Parathyroid adenoma (tissue), 2 donors: ENCODE data around the gene DTD1.
"Not testable (repeated sequence)": the region's sequence is repeated elsewhere in the genome, so short reads cannot be mapped to it uniquely, and the experiment has no call there.

ENCODE experiments used
- H2AFZ ChIP-seq: fragments of 300-600 bp; sonication (generic); one replicate; pipeline ENCODE4 v1.7.0; 2017; ENCODE audit warnings: antibody characterized with exemption, mild to moderate bottlenecking
- H3K27ac ChIP-seq: fragments of 300-600 bp; sonication (generic); one replicate; pipeline ENCODE4 v1.7.0; 2017
- H3K27me3 ChIP-seq: fragments of 300-600 bp; sonication (generic); one replicate; pipeline ENCODE4 v1.7.0; 2017; ENCODE audit warnings: low read length; ENCODE audit not compliant: control insufficient read depth, insufficient read depth
- H3K36me3 ChIP-seq: fragments of 300-600 bp; sonication (generic); one replicate; pipeline ENCODE4 v1.7.0; 2017; ENCODE audit warnings: low read length; ENCODE audit not compliant: control insufficient read depth, insufficient read depth
- H3K4me1 ChIP-seq: fragments of 300-600 bp; sonication (generic); one replicate; pipeline ENCODE4 v1.7.0; 2017; ENCODE audit warnings: control low read depth
- H3K4me2 ChIP-seq: fragments of 300-600 bp; sonication (generic); one replicate; pipeline ENCODE4 v1.7.0; 2017; ENCODE audit warnings: low read length
- H3K4me3 ChIP-seq: fragments of 300-600 bp; sonication (generic); one replicate; pipeline ENCODE4 v1.7.0; 2017; ENCODE audit warnings: low read depth, low read length
- H3K79me2 ChIP-seq: fragments of 300-600 bp; sonication (generic); one replicate; pipeline ENCODE4 v1.7.0; 2017; ENCODE audit warnings: control low read depth
- H3K9ac ChIP-seq: fragments of 300-600 bp; sonication (generic); one replicate; pipeline ENCODE4 v1.7.0; 2017; ENCODE audit warnings: mild to moderate bottlenecking
- H3K9me3 ChIP-seq: fragments of 300-600 bp; sonication (generic); one replicate; pipeline ENCODE4 v1.7.0; 2017; ENCODE audit warnings: low read length; ENCODE audit not compliant: control insufficient read depth
- CTCF ChIP-seq: fragments of 300-600 bp; sonication (generic); IDR thresholded peaks from one replicate; pipeline ENCODE4 v1.7.0; 2017; ENCODE audit warnings: antibody characterized with exemption, mild to moderate bottlenecking
- donor health status: primary hyperparathyroidism.

The DTD1 gene

DNA sequence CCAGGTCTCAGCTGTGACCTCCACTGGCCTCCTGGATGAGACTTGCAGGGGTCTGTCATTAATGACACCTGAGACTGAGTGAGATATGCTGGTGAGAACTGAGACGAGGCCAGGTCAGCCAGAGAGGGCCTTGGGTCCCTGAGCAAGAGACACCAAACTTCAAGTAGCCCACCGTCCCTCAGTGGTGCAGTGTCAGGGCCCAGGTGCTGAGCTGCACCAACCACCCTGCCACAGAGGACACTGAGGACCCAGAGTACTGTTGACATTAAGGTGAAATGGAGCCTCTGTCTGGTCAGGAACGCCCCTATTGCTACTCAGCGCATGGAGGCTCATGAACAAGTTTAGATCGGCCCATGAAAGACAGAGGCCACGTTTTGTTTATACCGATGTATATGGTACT lies 161.7 kb downstream of the DTD1 start:
- no peak overlapping the region for H3K4me2 ChIP-seq
- no peaks in the 10 kb centered on the region for H3K36me3 ChIP-seq
- no peaks in the 10 kb centered on the region for H3K27me3 ChIP-seq
- H3K79me2 ChIP-seq = peaks cover 9% of the 10 kb centered on the region
- no peaks in the 10 kb centered on the region for H3K9me3 ChIP-seq
- no peak overlapping the region for H3K4me3 ChIP-seq
- TF ChIP-seq CTCF = no peak
- H2AFZ ChIP-seq = no peak overlapping the region
- H3K4me1 ChIP-seq = no peaks in the 10 kb centered on the region
- no peak overlapping the region for H3K27ac ChIP-seq
- H3K9ac ChIP-seq = no peak overlapping the region

GRCh38 chr20:18750735-18751134 lies 162.9 kb downstream of the DTD1 start:
- H3K4me1 ChIP-seq = no peaks in the 10 kb centered on the region
- H3K4me2 ChIP-seq = no peak overlapping the region
- H3K36me3 ChIP-seq = no peaks in the 10 kb centered on the region
- no peak overlapping the region for H3K9ac ChIP-seq
- TF ChIP-seq CTCF = no peak
- no peaks in the 10 kb centered on the region for H3K9me3 ChIP-seq
- no peak overlapping the region for H3K27ac ChIP-seq
- no peaks in the 10 kb centered on the region for H3K27me3 ChIP-seq
- no peak overlapping the region for H2AFZ ChIP-seq
- peaks cover 5% of the 10 kb centered on the region for H3K79me2 ChIP-seq
- H3K4me3 ChIP-seq = no peak overlapping the region

DNA sequence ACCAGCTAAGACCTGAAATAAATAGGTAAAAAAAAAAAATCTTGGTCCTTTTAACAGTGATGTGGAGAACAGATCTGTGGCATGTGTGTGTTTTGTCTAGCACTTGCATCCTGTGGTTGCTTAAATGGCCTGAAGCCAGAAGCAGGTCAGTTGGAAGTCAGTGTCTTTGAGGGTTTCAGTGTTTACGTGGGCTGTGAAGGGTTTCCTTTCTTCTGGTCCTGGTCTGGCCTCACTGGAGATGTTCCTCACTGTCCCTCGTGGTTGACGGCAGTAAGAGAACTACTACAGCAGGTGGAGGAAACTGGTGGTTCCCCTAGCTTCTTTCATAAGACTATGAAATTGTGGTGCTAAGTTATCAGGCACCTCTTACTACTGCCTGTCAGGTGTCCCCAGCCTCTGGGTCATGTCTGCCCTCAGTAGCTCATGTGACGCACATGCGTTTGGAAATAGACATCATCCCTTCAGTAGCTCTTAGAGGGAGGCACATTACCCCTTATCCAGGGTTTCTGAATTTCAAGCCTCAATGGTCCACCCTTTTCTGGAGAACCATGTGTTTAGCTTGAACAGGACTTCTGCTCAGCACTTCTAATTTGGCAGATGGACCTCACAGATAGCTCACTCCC lies 166.3 kb downstream of the DTD1 start:
- H3K27ac ChIP-seq = no peak overlapping the region
- TF ChIP-seq CTCF = no peak
- no peaks in the 10 kb centered on the region for H3K4me1 ChIP-seq
- peaks cover 5% of the 10 kb centered on the region for H3K79me2 ChIP-seq
- no peaks in the 10 kb centered on the region for H3K9me3 ChIP-seq
- H2AFZ ChIP-seq = no peak overlapping the region
- no peaks in the 10 kb centered on the region for H3K36me3 ChIP-seq
- no peak overlapping the region for H3K4me3 ChIP-seq
- H3K9ac ChIP-seq = no peak overlapping the region
- no peaks in the 10 kb centered on the region for H3K27me3 ChIP-seq
- H3K4me2 ChIP-seq = no peak overlapping the region

DNA sequence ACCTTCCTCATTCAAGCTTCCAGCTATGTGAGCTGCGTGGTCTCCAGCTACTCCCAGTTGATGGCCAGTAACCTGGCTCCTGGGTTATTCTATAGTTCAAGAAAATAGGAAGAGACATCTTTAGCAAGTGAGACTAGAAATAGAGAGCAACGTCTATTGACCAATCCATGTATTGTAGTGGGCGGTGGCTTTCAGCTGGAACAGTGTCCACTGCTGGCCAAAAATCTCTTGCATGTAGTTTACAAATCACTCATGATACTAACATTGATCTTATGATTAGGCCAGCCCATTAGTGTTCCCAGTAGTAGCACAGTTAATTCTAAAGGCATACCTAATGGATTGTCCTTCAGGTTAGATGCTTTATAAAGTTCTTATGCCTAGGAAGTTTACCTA lies 166.8 kb downstream of the DTD1 start:
- Histone ChIP-seq H3K4me2 (no peak overlapping the region), H3K9ac (no peak overlapping the region), H3K27me3 (no peaks in the 10 kb centered on the region), H3K4me3 (no peak overlapping the region), H2AFZ (no peak overlapping the region), H3K27ac (no peak overlapping the region), H3K79me2 (peaks cover 5% of the 10 kb centered on the region), H3K4me1 (no peaks in the 10 kb centered on the region), H3K9me3 (no peaks in the 10 kb centered on the region), H3K36me3 (no peaks in the 10 kb centered on the region)
- no peak for TF ChIP-seq CTCF

- not testable (repeated sequence) for H3K79me2 ChIP-seq, H3K4me1 ChIP-seq, H3K9me3 ChIP-seq, H3K36me3 ChIP-seq, H3K4me3 ChIP-seq, H3K4me2 ChIP-seq, H3K27me3 ChIP-seq, H3K9ac ChIP-seq, H2AFZ ChIP-seq, H3K27ac ChIP-seq
These were observed 173.0 kb downstream of the DTD1 start for GRCh38 chr20:18760852-18761251.
